ENCODE measurements around the gene ADGRG6.

DNA sequence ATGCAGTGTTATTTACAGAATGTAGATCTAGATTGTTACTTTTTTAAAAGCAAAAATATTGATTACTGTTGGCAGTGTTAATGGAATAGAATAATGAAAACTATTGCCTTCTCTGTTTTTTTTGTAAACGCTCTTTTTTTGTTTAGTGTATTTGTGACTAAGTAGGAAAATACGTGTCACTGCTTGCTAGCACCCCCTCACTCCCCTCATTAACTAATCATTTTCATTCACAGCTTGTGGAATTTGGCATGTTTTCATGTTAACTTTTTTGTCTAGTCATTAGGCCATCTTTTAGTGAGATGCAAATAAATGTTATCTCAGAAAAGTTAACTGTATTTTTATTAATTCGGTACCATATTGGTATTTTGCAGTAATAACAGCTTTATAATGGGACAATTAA is 29.8 kb downstream of the ADGRG6 start:
- TF ChIP-seq HDGF (IDR thresholded peaks at IDR 0.05; ENCODE audit: borderline replicate concordance) (no peak), ZNF384 (IDR thresholded peaks at IDR 0.05) (no peak), TARDBP (IDR thresholded peaks at IDR 0.05) (no peak), FOXM1 (IDR thresholded peaks at IDR 0.05; ENCODE audit: borderline replicate concordance) (no peak), SP1 (IDR thresholded peaks at IDR 0.05) (no peak), ARNT (IDR thresholded peaks at IDR 0.05) (no peak), NFRKB (IDR thresholded peaks at IDR 0.05) (no peak)

Measured in HEK293T (cell line).